Measurements from ENCODE around the gene E4F1.

Gene E4F1

DNA sequence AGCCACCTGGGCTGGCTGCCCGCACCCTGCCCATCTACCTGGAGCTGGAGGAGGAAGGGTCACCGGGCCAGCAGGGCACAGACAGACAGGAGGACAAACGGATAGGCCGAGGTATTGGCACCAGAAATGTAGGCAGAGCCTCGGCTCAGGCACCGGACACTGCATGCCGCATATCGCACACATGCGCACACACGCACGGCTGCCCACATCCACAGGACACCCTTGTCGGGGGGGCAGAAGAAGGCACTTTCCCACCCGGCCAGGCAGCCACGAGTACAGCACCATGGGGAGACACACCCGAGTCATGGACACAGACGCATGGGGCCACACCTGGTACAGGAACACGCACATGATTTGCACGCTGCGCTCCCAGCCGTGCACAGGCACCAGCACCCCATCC, 41.4 kb upstream of the E4F1 start:
- TF ChIP-seq GATA2 (IDR thresholded peaks at IDR 0.05; ENCODE audit: low read depth, low read length) (no peak), GATA3 (IDR thresholded peaks at IDR 0.05; ENCODE audit: low read depth, low read length) (no peak)

- TF ChIP-seq GATA2 (IDR thresholded peaks at IDR 0.05; ENCODE audit: low read depth, low read length), result no peak
- no peak for TF ChIP-seq GATA3 (IDR thresholded peaks at IDR 0.05; ENCODE audit: low read depth, low read length)
Measured at GRCh38 chr16:2183671-2184070, 39.7 kb upstream of the E4F1 start.

GRCh38 chr16:2184346-2184745, 39.0 kb upstream of the E4F1 start:
- TF ChIP-seq GATA3 (IDR thresholded peaks at IDR 0.05; ENCODE audit: low read depth, low read length), result no peak
- no peak for TF ChIP-seq GATA2 (IDR thresholded peaks at IDR 0.05; ENCODE audit: low read depth, low read length)

DNA sequence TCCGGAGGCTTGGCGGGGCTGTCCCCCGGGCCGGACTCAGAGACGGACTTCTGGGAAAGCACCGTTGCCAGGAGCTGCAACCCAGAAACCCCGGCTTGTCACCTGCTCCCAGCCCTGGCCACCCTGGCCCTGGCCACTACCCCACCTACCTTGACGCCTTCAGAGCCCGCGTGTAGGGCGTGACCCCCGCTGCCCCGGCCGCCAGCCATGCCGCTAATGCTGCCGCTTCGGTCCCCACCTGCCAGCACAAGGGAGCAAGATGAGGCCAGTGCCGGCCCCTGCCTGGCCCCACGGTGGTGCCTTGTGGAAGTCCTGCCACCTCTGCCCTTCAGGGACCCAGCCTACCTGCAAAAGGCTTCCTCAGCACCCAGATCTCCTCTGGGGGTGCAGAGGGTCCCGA, 38.4 kb upstream of the E4F1 start:
- no peak for TF ChIP-seq GATA2 (IDR thresholded peaks at IDR 0.05; ENCODE audit: low read depth, low read length)

GRCh38 chr16:2186064-2186463, 37.3 kb upstream of the E4F1 start:
- TF ChIP-seq GATA3 (IDR thresholded peaks at IDR 0.05; ENCODE audit: low read depth, low read length) (no peak), GATA2 (IDR thresholded peaks at IDR 0.05; ENCODE audit: low read depth, low read length) (no peak)

GRCh38 chr16:2186505-2186904, 36.9 kb upstream of the E4F1 start:
- no peak for TF ChIP-seq GATA3 (IDR thresholded peaks at IDR 0.05; ENCODE audit: low read depth, low read length)
- no peak for TF ChIP-seq GATA2 (IDR thresholded peaks at IDR 0.05; ENCODE audit: low read depth, low read length)

DNA sequence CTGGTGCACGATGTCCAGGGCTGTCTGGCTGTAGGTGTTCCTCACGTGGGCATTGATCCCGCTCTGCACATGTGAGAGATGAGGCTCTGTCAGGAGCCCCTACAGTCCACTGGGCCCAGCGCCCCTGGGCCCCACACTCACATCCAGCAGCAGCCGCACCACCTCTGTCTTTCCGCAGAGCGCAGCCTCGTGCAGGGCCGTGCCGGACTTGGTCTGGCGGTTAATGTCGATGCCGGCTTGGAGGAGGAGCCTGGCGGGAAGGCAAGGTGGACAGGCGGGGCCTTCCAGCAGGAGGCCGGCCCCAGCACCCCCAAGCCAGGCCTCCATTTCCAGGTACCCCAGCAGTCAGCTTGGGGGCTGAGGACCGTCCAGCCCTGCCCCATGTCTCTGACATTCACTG, 36.2 kb upstream of the E4F1 start:
- TF ChIP-seq GATA3 (IDR thresholded peaks at IDR 0.05; ENCODE audit: low read depth, low read length) (no peak), GATA2 (IDR thresholded peaks at IDR 0.05; ENCODE audit: low read depth, low read length) (no peak)

GRCh38 chr16:2188395-2188794, 35.0 kb upstream of the E4F1 start:
- TF ChIP-seq GATA3 (IDR thresholded peaks at IDR 0.05; ENCODE audit: low read depth, low read length) (no peak), GATA2 (IDR thresholded peaks at IDR 0.05; ENCODE audit: low read depth, low read length) (no peak)

DNA sequence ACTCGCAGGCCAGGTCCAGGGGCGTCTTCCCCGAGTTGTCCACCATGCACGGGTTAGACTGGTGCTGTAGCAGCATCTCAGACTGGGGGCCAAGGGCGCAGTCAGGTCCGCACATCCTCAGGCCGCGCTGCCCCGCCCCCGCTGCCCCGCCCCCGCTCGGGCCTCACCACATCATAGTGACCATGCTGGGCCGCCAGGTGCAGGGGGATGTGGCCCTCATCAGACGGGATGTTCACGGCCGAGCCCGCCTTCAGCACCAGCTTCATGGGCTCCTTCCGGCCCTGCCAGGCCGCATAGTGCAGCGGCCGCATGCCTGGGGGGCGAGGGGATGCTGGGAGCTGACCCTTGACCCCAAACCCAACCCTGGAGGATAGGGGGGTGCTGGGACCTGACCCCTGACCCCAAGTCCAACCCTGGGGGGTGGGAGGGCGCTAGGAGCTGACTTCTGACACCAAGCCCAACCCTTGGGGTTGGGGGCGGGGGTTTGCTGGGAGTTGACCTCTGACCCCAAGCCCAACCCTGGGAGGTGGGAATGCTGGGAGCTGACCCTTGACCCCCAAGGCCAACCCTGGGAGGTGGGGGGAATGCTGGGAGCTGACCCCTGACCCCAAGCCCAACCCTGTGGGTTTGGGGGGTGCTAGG, 34.0 kb upstream of the E4F1 start:
- TF ChIP-seq GATA2 (IDR thresholded peaks at IDR 0.05; ENCODE audit: low read depth, low read length), result no peak
- TF ChIP-seq GATA3 (IDR thresholded peaks at IDR 0.05; ENCODE audit: low read depth, low read length), result no peak

GRCh38 chr16:2190002-2190658, 33.3 kb upstream of the E4F1 start:
- no peak for TF ChIP-seq GATA3 (IDR thresholded peaks at IDR 0.05; ENCODE audit: low read depth, low read length)
- no peak for TF ChIP-seq GATA2 (IDR thresholded peaks at IDR 0.05; ENCODE audit: low read depth, low read length)

- no peak for TF ChIP-seq GATA2 (IDR thresholded peaks at IDR 0.05; ENCODE audit: low read depth, low read length)
- no peak for TF ChIP-seq GATA3 (IDR thresholded peaks at IDR 0.05; ENCODE audit: low read depth, low read length)
Measured at GRCh38 chr16:2190659-2191445, 32.5 kb upstream of the E4F1 start.

DNA sequence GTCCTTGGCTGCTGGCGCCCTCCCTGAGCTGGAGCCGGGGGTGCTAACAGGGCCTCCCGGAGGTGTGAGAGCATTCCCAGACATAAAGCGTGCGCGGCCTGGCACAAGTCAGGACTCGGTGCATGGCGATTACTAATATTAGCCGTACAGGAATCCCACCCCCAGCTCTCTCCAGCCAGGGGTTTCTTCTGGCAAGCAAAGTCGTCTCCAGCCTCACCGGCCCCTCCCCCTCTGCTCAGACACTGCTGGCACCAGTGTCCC, 32.0 kb upstream of the E4F1 start:
- TF ChIP-seq GATA2 (IDR thresholded peaks at IDR 0.05; ENCODE audit: low read depth, low read length) (no peak), GATA3 (IDR thresholded peaks at IDR 0.05; ENCODE audit: low read depth, low read length) (no peak)

GRCh38 chr16:2194166-2194834, 29.1 kb upstream of the E4F1 start:
- TF ChIP-seq GATA3 (IDR thresholded peaks at IDR 0.05; ENCODE audit: low read depth, low read length) (no peak), GATA2 (IDR thresholded peaks at IDR 0.05; ENCODE audit: low read depth, low read length) (no peak)

GRCh38 chr16:2194852-2195321, 28.5 kb upstream of the E4F1 start:
- no peak for TF ChIP-seq GATA3 (IDR thresholded peaks at IDR 0.05; ENCODE audit: low read depth, low read length)
- TF ChIP-seq GATA2 (IDR thresholded peaks at IDR 0.05; ENCODE audit: low read depth, low read length), result no peak

Measured in SH-SY5Y (cell line).